HCT116 (cell line): Measurements from ENCODE around the gene CFC1.
"Not testable (repeated sequence)": the region's sequence is repeated elsewhere in the genome, so short reads cannot be mapped to it uniquely, and the experiment has no call there.

ENCODE experiments used
- CTCF ChIP-seq, 3 experiments: fragments of 200-600 bp in 1 of 3; sonication (generic) in 1 of 3; IDR thresholded peaks in 2 of 3; conservative IDR thresholded peaks in 1 of 3; 2 replicates each; pipeline ENCODE4 v1.5.1; 2012 to 2017; ENCODE audit warnings: low read depth in 2 of 3, low read length in 2 of 3, antibody characterized with exemption in 1 of 3, borderline replicate concordance in 1 of 3, control low read depth in 1 of 3, mild to moderate bottlenecking in 1 of 3, mixed read lengths in 1 of 3, mixed run types in 1 of 3, moderate library complexity in 1 of 3; ENCODE audit not compliant: insufficient read depth in 1 of 3
- EZH2 ChIP-seq: fragments of 200-600 bp; sonication (generic); IDR thresholded peaks from 2 replicates; pipeline ENCODE4 v1.6.1; 2017; ENCODE audit warnings: antibody characterized with exemption, mixed run types
- EZH2phosphoT487 ChIP-seq: fragments of 200-600 bp; IDR thresholded peaks from 2 replicates; pipeline ENCODE4 v1.6.1; 2018; ENCODE audit warnings: antibody characterized with exemption, borderline replicate concordance
- REST ChIP-seq: IDR thresholded peaks from 2 replicates; pipeline ENCODE4 v1.6.1; 2012; ENCODE audit warnings: low read depth
- YY1 ChIP-seq: IDR thresholded peaks from 2 replicates; pipeline ENCODE4 v1.6.1; 2011; ENCODE audit warnings: low read length, low read depth, moderate library complexity, mild to moderate bottlenecking; ENCODE audit not compliant: insufficient replicate concordance; ENCODE audit errors: extremely low read depth

- not testable (repeated sequence) for TF ChIP-seq EZH2phosphoT487; CTCF (IDR thresholded peaks at IDR 0.05 in 2 of 3, conservative IDR thresholded peaks at IDR 0.05 in 1 of 3; ENCODE audit: borderline replicate concordance in 1 of 3, insufficient read depth in 1 of 3, low read depth in 2 of 3, low read length in 2 of 3); REST; YY1; EZH2
Observed at GRCh38 chr2:130599393-130599792, at the start of gene CFC1.
